ENCODE results near the gene KCNG2.

KCNG2 gene

DNA sequence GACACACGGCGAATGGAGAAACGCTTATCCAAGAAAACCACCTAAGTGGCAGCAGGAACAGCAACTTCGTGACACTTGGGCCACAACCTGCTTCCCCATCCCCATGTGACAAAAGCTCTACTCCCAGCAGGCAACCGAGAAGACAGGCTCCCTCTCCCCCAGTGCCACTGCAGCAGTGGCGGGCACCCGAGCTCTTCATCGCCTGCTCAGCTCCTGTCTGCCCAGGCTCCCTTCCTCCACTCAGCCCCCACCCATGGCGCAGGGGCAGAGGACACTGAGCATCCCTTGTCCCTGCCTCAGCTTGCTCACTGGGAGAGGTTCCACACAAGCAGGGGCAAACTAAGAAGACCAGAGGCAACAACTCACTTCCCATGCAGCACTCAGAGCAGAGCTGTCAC is 130.8 kb downstream of the KCNG2 start:
- no peak overlapping the region for H3K27ac ChIP-seq
- TF ChIP-seq, protein P1, sequence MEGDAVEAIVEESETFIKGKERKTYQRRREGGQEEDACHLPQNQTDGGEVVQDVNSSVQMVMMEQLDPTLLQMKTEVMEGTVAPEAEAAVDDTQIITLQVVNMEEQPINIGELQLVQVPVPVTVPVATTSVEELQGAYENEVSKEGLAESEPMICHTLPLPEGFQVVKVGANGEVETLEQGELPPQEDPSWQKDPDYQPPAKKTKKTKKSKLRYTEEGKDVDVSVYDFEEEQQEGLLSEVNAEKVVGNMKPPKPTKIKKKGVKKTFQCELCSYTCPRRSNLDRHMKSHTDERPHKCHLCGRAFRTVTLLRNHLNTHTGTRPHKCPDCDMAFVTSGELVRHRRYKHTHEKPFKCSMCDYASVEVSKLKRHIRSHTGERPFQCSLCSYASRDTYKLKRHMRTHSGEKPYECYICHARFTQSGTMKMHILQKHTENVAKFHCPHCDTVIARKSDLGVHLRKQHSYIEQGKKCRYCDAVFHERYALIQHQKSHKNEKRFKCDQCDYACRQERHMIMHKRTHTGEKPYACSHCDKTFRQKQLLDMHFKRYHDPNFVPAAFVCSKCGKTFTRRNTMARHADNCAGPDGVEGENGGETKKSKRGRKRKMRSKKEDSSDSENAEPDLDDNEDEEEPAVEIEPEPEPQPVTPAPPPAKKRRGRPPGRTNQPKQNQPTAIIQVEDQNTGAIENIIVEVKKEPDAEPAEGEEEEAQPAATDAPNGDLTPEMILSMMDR (conservative IDR thresholded peaks at IDR 0.05): no peak

DNA sequence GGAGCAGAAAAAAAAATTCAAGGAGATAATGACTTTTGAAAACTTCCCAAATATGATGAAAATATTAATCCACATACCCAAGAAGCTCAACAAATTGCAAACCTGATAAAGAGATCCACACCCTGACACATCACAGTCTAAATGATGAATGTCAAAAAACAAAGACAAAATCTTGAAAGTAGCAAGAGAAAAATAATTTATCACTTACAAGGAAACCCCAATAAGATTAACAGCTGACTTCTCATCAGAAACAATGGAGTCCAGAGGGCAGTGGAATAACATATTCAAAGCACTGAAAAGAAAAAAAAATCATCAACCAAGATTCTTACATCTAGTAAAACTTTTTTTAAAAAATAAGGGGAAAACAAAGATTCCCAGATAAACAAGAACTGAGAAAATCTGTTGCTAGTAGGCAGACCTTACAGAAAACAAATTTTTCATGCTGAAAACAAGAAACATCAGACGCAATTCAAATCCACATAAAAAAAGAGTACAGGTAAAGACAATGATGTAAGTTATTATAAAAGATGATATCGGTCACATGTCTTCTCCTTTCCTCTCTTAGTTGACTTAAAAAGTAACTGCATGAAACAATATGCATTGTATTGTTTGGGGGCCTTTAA is 132.4 kb downstream of the KCNG2 start:
- TF ChIP-seq, protein P1 (conservative IDR thresholded peaks at IDR 0.05): no peak
- no peak overlapping the region for H3K27ac ChIP-seq

DNA sequence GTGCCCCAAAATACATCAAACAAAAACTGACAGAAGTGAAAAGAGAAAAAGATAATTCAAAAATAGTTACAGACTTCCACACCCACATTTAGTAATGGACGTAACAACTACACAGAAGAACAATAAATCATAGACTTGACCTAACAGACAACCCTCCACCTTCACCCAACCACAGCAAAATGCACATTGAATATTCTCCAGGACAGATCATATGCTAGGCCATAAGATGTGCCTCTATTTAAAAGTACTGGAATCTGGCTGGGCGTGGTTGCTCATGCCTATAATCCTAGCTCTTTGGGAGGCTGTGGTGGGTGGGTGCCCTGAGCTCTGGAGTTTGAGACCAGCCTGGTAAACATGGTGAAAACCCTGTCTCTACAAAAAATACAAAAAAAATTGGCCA is 133.7 kb downstream of the KCNG2 start:
- TF ChIP-seq, protein P1 (conservative IDR thresholded peaks at IDR 0.05): no peak
- no peak overlapping the region for H3K27ac ChIP-seq

DNA sequence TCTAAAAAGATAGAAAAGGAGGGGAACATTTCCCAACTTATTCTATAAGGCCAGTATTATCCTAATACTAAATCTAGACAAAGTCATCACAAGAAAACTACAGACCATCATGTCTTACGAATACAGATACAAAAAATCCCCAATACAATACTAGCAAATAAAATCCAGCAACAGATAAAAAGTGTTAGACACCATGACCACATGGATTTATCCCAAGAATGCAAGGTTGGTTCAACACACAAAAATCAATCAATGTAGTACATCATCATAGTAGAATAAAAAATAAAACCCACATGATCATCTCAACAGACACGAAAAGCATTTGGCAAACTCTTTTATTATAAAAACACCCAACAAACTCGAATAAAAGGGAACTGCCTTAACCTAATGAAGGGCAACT is 135.2 kb downstream of the KCNG2 start:
- TF ChIP-seq, protein P1 (conservative IDR thresholded peaks at IDR 0.05): no peak

DNA sequence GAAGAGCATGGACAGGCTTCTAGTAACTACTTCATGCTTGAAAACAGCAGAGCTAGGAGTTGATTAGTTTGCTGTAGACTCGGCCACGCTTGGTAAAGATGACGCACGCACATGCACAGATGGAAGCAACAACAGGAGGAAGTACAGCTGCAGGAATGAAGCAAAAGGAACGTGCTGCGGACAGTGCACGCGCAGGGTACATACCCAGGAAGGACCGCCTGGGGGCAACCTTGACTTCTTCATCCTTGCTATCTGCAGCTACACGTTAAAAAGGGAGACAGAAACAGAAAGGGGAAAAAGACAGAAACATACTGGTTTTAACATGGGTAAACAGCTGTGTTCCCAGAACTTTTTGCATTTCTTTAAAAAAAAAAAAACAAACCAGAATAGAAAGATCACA is 136.0 kb downstream of the KCNG2 start:
- TF ChIP-seq, protein P1 (conservative IDR thresholded peaks at IDR 0.05): peak; percentile 78

More for the DNA sequence above, 135.2 kb downstream of the KCNG2 start:
- peak overlapping the region; percentile 58; the same call in 1 of the 2 replicates for H3K27ac ChIP-seq

DNA sequence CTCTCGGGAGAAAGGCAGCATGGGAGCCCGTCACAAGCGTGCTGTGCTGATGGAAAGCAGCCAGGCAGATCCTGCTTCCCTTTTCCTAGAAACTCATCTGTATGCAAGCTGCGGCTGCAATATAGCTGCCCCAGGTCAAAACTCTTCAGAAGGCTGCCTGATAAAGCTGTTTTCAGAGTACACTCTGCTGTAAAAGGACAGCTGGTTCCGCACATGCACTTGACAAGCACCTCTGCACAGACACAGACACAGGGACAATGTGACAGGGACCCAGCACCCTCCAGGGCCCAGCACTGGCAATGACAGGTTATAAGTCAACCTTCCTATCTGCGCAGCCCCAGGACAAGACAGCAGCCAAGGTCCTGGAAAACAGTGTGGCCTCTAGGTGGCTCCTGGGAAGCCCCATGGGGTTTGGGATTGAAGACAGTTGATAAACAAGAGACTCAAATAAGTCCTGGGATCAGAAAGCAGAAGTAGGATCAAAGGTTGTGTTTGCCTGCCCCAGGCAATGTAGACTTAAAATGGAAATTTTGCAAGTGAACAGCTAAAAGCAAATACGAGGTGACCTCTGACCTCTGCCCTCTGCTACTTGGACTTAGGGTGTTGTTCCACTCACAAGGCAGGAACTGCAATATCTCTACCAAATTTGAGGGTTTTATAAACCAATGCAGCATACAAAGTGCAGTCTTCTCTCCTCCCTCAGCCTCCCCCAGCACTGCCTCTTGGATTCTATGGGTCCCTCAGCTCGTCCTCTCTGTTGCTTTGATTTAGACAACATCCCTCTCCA is 136.8 kb downstream of the KCNG2 start:
- peak overlapping the region; percentile 58 for H3K27ac ChIP-seq
- TF ChIP-seq, protein P1 (conservative IDR thresholded peaks at IDR 0.05): no peak

More for the DNA sequence above, 136.0 kb downstream of the KCNG2 start:
- H3K27ac ChIP-seq: peak overlapping the region; percentile 58

DNA sequence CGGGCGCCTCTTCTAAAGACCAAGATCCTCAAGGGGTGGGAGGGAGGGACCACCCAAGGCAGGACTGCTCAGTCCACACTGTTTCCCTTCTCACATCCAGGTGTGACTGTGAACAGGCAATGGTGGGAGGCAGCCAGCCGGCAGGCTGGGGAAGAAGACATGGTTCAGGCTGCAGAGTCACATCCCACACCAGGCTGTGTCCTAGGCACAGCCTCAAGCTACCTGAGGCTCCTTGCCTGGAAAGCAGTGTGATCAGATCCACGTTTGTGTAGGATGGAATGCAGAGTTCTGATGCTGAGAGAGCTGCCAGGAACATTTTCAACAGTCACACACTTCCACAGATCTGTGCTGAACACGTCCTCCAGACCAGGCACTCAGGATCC is 137.4 kb downstream of the KCNG2 start:
- peak overlapping the region; percentile 58 for H3K27ac ChIP-seq
- TF ChIP-seq, protein P1 (conservative IDR thresholded peaks at IDR 0.05): no peak

Data from VCaP (cell line).